ENCODE data around the gene UROS. TPM values are rescaled to one million over a fixed set of nuclear protein-coding genes. Genes with fewer than 3 reads are reported as not detected.

UROS gene
- total RNA-seq, 1 donor from 2014 or later, result 69.5 TPM

DNA sequence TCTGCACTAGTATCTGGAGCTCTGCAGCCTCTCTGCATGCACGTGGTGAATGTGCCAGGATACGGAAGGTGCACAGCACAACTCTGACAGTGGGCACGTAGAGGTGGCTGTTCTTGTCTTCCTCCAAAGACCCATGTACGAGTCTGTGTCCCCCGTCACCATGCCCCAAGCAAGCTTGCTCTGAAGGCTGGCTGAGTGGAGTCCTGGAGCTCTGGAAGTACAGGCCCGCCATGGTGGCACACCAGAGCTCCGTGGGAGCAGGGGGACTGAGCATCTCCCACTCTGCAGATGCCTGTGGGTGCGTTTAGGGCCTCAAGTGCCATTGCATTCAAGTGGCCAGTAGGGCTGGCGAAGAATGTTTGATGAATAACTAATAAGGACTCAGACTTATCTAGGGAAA, 17.3 kb upstream of the UROS start:
- intact Hi-C loops (cut with DNase I), result no loop called here
- no peak for DNase-seq (ENCODE audit: low spot score)

DNA sequence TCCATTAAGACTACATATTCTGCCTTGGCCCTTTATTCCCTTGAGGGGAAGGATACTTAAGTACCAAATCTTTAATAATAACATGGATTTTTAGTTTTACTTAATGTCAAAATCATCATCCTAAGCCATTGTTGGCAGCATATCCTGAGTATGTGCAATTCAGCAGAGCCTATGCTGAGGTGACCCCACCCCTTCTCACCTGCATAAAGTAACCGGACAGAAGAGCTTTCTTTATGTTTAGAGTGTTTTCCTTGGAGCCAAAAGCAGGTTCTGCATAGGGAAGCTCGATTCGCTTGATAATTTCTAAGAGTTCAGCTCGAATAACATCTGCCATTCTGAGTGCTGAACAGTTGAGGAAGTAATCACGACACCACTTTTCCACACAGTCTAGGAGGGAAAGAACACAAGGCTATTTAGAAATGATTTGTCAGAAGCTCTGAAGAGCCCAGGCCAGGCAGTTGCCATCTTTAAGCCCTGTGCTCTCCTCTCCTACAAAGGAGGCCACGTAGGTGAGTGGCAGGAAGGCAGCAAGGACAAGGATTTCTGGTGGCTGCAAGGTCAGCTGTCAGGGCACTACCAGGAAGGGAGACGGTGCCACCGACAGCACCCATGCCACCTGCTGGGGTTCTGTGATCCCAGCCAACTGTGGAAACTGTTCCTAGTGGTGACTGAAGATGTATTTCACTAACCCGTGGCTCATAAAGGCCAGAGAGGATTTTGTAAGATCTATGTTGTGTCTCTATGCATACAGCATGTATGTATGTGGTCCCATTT, 15.9 kb upstream of the UROS start:
- no peak for DNase-seq (ENCODE audit: low spot score)
- intact Hi-C loops (cut with DNase I), result no loop called here

DNA sequence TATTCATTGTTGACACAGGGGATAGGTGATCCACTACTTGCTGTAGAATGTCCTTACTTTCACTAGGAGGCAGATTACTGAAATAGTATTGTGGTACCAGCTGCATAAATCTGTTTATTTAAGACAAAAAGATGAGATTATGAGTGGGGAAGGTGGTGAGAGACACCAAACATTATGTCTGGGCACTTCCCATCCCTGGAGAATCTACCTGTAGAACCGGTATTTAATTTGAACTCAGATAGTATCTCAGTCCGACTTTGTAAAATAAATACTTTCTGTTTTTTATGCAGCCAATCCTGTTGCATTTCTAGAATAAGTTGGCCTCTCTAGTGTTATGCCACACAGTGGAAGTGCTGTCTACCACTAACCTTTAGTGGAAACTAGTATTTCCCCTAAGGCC, 13.7 kb upstream of the UROS start:
- DNase-seq (ENCODE audit: low spot score), result no peak
- intact Hi-C loops (cut with DNase I), result no loop called here

DNA sequence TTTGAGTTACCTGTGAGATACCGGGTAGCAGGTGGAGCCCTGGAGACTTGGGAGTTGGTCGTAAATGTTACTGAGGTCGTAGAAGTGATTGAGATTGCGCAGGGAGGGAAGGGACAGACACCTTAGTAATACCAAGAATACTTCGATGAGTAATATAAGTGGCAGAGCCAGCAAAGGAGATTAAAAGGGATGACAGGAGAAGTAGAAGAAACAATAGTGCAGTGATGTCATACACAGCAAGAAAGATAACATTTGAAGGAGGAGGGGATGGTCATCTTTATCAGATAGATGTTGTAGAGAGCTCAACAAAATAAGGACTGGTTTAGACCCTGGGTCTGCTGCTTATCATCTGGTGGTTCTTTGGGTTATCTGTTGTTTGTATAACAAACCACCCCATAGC, 5.3 kb upstream of the UROS start:
- intact Hi-C loops (cut with DNase I), result no loop called here

DNA sequence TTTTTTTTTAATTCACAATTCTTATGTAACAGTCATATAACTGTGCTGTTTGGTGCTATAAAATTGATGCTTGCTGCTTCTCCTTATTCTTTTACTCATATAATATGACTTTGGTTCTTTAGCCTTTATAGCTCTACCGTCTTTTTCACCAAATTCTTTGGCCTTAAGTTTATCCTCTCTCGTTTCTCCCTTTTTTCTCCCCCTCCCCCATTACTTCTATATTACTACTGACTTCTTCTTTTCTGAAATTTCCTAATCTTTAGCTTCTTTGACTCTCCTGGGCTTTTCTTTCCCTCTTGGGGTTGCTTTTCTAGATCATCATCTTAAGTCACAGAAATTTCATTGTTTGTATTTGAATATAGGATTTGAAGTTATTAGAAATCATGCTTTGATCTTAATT, 4.1 kb upstream of the UROS start:
- DNase-seq (ENCODE audit: low spot score), result no peak
- intact Hi-C loops (cut with DNase I), result no loop called here

More for the DNA sequence above, 5.3 kb upstream of the UROS start:
- DNase-seq (ENCODE audit: low spot score), result no peak

DNA sequence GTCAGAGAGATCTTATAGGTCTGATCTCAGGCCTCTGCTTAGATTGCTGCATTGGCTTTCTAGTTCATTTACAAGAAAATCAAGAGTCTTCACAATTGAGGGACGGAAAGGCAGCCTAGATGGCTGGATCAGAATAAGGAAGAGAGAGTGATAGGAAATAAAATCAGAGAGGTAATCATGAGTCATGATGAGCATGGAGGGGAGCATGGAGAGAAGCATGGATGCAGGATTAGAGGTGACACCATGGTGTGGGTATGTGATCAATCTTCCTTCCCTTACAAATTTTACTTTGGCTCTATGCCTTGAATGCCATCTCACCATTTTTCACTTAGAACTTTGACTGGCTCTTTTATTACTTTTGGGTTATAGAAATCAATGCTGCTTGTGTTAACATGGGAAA, 1.7 kb upstream of the UROS start:
- DNase-seq (ENCODE audit: low spot score), result no peak
- intact Hi-C loops (cut with DNase I), result no loop called here

DNA sequence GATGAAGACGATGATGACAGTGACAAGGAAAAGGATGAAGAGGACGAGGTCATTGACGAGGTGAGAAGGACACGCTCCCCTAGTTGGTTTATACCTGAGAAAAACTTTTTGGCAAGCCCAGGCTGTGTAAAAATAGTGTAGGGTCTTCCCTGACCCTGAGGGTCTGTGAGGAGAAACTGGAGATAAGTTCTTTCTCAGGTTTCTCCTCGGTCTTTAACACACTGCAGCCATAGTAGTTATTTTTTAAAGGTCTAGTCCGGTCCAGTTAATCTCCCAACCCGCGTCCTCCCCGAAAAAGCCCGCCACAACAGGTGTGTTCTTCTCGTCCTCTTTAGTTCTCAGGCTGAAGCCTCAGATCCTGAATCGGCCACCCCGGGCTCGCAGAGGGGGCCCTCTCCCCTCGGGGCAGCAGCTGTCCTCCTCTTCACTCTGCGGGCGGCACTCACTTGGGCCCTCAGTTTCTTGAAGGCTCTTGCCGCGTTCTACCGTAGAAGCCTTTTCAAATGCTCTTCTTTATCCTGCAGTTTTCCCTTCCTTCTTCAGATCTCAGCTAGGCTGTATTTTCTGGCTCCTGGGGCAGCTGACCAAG, 699 bp upstream of the UROS start:
- intact Hi-C loops (cut with DNase I), result no loop called here
- DNase-seq (ENCODE audit: low spot score), result no peak

DNA sequence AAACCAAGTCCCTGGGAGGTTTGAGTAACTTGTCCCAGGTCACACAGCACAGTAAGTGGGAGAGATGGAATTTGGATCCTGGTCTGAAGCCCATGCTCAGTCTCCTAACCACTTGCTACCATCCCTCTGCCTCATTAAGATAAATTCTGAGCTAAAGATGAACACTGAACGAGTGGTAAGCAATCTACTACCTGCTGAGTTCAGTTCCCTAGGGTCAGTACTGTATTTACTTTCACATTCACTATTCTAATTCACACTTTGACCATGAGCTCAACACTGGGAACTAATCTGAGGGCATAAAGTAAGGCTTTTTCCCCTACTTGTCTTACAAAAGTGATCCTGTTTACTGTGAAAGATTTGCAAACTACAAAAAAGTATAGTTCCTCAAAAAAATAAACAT, 2.4 kb downstream of the UROS start:
- intact Hi-C loops (cut with DNase I), result no loop called here
- no peak for DNase-seq (ENCODE audit: low spot score)

DNA sequence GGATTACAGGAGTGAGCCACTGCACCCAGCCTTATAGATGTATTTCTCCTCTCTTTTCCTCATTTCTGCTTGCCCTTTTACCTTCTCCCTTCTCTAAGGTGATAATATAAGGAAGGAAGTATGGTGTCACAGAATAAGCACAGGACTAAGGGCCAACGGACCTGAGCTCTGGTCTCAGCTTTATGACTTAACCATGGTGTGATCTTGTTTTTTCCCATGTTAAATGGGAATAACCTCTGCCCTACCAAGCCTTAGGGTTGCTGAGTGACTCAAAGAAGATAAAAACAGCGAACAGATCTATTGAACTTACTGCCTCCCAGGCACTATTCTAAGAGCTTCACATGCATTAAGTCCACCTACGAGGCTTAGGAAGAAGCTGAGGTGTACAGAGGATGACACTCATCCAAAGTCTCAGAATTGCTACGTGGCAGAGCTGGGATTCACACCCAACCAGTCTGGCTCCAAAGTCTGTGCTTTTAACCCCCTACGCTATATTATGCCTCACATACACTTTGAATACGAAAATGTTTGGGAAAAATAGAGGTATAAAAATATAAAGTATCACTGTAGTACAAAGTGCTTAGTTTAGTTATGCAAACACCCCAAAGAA, 5.6 kb downstream of the UROS start:
- no peak for DNase-seq (ENCODE audit: low spot score)

DNA sequence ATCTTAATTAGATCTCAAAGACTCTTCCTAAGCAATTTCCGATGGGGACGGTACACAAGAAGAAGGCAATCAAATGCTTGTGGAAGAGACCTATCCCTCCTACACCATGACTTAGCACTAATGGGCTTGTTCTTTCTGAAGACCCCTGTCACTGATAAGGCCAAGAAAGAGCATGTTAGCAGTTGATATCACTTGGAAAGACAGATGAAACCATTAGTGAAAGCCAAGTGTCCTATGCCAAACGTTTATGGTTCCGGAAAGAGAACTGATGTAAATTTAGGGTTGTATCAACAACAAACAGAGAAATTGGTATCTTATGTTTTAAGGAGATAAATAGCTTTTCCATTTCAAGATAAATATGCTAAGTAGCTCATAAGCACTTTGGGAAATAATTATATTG, 6.5 kb downstream of the UROS start:
- DNase-seq (ENCODE audit: low spot score), result no peak
- intact Hi-C loops (cut with DNase I), result no loop called here

More for the DNA sequence above, 5.6 kb downstream of the UROS start:
- intact Hi-C loops (cut with DNase I), result no loop called here

DNA sequence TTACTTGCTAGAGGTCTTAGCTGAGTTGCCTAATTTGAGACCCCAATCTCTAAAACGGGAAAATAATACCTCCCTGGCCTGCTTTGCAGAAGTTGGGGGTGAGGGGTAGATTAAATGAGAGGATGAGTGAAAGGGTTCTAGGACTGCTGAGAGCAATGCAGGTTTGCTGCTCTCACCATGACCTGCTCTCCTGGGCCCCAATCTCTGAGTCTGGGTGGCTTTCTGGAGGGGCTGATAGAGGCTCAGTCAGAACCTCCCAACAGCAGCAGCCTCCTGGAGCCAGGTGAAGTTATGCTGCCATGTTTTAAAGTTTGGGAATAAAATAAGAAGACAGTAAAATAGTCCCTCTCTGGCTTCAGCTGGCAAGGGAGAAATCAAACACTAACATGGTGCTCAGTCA, 7.3 kb downstream of the UROS start:
- no peak for DNase-seq (ENCODE audit: low spot score)
- intact Hi-C loops (cut with DNase I), result no loop called here

DNA sequence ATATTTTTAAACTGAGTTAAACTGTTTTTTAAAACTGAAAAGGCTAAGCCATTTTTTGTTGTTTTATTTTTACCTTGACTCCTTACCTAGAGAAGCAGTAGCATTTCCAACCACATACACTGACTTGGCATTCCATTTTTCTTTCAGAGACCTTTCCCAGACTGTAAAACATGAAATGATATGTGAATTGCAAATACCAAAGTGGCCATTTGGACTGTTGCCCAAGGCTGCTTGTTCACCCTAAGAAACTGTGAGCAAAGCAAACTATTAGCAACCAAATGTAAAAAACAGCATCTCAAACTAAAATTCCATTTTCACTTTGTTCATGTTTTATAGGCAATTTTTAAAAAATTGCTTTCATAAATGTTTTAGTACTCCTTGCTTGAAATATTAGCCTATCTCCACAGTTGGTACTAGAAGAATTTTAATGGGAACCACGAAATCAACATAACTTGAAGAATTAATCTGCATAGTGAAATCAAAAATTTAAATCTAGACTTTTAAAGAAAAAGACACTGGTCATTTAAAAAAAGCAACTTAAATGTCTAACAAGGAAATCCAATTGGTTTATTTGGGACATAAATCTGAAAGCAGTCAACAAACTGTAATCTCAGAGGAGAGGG, 10.8 kb downstream of the UROS start:
- intact Hi-C loops (cut with DNase I), result no loop called here
- DNase-seq (ENCODE audit: low spot score), result no peak

DNA sequence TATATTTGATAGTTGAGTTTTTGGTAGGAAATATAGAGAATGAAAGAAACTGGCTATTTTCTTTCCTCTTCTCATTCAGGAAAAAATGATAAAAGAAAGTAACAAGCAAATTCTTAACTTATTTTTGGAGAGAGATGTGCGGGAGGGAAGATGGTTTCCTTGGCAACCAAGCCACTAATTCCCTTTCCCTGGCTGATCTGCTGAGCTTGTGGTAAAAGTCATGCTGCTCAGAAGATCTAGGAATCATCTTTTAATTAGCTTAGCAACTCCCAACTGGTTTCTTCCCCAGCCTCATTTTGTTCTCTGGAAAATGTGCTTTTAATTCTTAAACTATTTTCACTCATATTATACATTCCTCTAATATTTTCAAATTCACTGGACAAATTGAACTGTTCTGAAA, 11.8 kb downstream of the UROS start:
- intact Hi-C loops (cut with DNase I), result no loop called here
- no peak for DNase-seq (ENCODE audit: low spot score)

DNA sequence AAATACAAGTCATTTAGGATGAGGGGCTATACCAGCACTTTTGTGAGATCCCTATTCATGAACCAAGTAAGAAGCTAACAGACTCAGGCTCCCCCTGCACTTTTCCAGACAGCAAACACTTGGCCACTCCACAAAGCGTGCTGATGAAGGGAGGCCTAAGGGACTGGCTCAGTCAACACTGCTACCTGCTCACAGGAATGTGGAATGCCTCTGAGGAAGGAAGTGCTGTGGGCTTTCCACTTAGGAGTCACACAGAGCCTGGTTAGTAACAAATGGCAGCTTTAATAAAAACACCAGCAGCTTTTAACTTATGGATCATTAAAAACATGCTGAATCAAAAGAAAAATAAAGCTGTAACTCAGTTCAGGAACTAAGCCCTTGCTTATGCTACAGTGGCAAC, 15.0 kb downstream of the UROS start:
- DNase-seq (ENCODE audit: low spot score), result no peak
- intact Hi-C loops (cut with DNase I), result no loop called here

DNA sequence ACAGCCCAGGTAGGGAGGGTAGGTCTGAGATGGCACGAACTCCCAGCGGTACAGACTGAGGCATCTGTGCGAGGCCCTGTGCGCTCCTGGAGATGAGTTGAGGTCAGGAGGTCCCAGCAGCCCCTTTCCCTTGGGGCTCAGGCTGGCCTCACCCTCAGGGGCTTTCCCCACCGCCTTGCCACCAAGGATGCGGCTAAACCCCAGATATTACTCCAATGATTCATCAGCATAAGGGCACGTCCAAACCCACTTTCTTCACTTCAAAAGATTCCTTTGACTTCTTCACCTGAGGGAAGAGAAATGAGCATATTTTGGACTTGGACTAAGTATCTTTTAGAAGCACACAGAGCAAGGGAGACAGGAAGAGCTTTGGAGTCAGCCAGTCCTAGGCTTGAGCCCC, 20.3 kb downstream of the UROS start:
- intact Hi-C loops (cut with DNase I), result no loop called here

DNA sequence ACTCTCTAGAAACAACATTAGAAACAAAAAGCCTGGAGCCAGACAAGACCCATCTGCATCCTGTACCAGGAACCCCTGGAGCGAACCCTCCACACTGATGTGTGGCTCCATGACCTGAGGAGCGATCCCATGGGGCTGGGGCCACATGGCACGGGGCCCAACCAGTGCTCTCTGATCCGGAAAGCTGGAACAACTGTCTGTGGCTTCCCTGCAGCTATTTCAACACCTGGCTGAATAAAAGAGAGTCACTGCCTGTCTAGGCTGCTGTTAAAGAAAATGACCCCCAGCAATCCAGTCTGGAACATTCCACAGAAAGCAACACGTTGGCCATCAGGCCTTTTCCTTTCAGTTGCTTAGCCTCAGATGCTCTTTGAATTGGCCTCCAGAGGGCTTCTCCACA, 20.9 kb downstream of the UROS start:
- DNase-seq (ENCODE audit: low spot score), result no peak
- intact Hi-C loops (cut with DNase I), result no loop called here

More for the DNA sequence above, 20.3 kb downstream of the UROS start:
- DNase-seq (ENCODE audit: low spot score), result no peak

DNA sequence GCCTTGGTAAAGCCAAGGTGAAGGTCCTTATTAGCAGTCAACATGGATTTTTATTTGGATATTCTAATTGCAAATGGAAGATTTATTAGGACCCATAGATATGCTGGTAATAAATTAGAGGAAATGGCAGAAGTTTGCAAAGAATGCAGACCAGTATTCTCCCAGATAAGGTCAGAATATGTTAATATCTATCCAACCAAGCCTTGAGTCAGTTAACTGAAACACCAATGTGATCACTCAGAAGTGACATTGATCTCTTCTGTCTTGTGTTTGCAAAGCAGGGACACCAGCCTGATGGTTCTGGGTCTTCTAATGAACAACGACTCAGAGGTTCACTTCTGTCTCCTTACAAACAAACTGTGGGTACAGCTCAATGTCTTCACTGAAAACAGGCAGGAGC, 21.5 kb downstream of the UROS start:
- intact Hi-C loops (cut with DNase I), result no loop called here
- DNase-seq (ENCODE audit: low spot score), result no peak

DNA sequence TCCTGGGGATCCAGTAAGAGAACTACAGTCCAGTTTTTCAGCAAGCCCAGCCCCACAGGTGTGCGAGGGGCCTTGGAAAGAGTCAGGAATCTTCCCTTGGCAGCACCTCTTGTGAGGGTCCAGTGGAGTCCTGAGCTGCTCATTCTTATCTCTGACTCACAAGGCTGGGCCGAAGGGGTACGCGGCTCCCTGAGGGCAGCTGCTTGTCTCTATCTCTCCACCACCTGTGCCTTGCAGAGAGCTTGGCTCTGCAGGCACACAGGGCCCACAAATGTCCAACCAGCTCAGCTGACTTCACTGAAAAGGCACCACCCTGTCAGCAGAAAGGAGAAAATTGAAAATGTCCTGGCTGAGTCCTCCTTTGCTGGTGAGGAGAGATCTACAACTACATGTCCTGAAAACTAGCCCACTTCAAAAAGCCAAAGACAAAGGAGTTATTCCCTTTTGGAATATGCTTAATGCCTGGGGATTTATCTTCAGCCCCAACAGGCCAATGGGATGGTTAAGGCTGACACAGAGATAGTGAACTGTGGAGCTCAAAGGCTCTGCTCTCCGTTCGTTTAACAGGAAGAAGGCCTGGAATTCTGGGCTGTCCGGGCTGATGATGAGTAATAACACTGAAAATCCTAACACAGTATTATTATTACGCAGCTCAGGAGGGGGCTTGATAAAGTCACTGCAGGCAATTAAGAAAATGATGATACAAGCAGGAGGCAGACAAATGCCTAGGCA, 23.4 kb downstream of the UROS start:
- DNase-seq (ENCODE audit: low spot score), result no peak

DNA sequence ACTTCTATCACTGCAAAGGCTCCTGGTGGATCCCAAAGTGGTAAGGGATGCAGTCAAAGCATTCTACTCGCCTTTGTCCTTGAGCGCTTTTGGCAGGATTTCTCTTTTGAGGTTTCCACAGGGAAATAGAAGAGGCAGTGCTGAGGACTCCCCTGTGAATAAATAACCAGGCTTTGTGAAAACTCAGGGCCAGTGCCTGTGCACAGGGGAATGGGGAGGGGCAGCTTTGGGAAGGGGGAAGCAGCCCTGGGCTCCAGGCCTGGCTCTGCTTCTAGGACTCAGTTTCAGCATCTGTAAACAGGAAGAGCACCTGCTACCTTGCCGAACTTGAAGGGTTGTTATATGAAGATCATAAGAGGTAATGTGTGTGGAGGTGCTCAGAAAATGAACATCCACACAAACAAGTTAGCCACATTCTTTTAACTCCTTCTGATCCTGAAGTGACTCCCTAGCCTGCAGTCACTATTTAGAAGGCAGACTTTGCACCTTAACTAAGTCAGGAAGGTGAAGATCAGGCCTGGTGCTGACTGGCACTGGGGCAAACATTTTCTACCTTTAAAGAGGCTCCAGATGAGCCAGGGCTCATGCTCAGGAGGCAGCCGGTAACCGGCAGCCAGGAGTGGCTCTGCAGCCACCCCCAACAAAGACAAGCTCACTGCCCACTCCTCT, 24.9 kb downstream of the UROS start:
- intact Hi-C loops (cut with DNase I), result no loop called here
- DNase-seq (ENCODE audit: low spot score), result no peak

More for the DNA sequence above, 23.4 kb downstream of the UROS start:
- intact Hi-C loops (cut with DNase I), result no loop called here

DNA sequence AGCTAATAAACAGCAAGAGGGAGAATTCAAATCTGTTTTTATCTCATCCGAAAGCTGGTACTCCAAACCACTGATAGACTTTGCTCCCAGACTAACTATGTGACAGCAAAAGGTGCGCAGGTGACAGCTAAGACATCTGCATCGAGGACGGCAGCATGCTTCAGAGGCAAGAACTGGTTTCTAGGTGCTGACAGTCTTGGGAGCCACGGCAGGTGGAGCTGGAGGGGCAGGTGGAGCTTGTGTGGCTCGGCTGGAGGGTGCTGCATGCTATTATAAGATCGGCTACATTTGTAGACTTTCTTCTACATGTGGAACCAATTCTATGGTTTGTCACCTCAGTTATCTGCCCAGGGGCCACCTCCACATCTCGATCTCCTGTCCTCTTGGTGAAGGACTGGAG, 25.6 kb downstream of the UROS start:
- intact Hi-C loops (cut with DNase I), result no loop called here
- DNase-seq (ENCODE audit: low spot score), result no peak

All from cardiac septum (tissue), 1 donor.